ENCODE data around the gene TMEM203.

Gene TMEM203

GRCh38 chr9:137222190-137223077 is 17.0 kb upstream of the TMEM203 start, which contains the start of gene RNF208:
RNF208 (minus strand) TSS chr9:137222240; CDS start chr9:137221212, 1,028 bp downstream.
- DNase-seq (ENCODE audit: low read depth) = no peak
- TF ChIP-seq CTCF (IDR thresholded peaks at IDR 0.05; ENCODE audit: low read depth, low read length, missing control alignments) = no peak
- H3K4me3 ChIP-seq (ENCODE audit: low read depth, low read length) = peak within 1 kb of the TSS; percentile 86
- in situ Hi-C loops (cut with HindIII; ENCODE audit: low sequenced_read_pairs) = no loop called here

DNA sequence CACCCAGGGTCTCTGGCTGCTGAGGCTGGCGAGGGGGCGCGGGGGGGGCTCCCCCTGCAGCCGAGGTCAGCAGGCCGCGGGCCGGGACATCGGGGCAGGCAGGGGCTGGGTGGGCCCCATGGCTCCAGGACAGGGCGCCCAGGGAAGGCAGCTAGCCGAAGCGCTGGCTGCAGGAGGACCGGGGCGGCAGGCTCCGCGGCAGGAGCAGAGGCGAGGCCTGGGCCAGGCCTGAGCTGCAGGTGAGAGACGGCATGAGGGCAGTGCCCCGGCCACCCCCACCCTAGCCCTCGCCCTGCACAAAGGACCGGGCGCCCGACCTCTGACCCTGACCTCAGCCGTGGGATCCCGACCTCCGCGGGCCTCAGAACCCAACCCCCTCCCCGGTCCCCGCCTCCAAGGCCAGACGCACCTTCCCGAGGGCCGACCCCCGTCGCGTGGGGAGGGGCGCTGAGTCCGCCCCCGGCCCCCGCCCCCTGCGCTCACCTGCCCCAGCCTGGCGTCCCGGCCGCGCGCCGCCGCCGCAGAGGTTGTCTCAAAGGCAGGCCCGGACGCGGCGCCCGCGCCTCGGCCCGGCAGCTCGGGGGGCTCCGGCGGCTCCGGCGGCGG is 16.2 kb upstream of the TMEM203 start:
- in situ Hi-C loops (cut with HindIII; ENCODE audit: low sequenced_read_pairs) = no loop called here
- no peak for TF ChIP-seq CTCF (IDR thresholded peaks at IDR 0.05; ENCODE audit: low read depth, low read length, missing control alignments)
- H3K4me3 ChIP-seq (ENCODE audit: low read depth, low read length) = peak overlapping the region; percentile 23
- DNase-seq (ENCODE audit: low read depth) = no peak

- DNase-seq (ENCODE audit: low read depth) = no peak
- in situ Hi-C loops (cut with HindIII; ENCODE audit: low sequenced_read_pairs) = no loop called here
- H3K4me3 ChIP-seq (ENCODE audit: low read depth, low read length) = no peak overlapping the region
- TF ChIP-seq CTCF (IDR thresholded peaks at IDR 0.05; ENCODE audit: low read depth, low read length, missing control alignments) = no peak
Observed at GRCh38 chr9:137221095-137221505, 15.7 kb upstream of the TMEM203 start.

DNA sequence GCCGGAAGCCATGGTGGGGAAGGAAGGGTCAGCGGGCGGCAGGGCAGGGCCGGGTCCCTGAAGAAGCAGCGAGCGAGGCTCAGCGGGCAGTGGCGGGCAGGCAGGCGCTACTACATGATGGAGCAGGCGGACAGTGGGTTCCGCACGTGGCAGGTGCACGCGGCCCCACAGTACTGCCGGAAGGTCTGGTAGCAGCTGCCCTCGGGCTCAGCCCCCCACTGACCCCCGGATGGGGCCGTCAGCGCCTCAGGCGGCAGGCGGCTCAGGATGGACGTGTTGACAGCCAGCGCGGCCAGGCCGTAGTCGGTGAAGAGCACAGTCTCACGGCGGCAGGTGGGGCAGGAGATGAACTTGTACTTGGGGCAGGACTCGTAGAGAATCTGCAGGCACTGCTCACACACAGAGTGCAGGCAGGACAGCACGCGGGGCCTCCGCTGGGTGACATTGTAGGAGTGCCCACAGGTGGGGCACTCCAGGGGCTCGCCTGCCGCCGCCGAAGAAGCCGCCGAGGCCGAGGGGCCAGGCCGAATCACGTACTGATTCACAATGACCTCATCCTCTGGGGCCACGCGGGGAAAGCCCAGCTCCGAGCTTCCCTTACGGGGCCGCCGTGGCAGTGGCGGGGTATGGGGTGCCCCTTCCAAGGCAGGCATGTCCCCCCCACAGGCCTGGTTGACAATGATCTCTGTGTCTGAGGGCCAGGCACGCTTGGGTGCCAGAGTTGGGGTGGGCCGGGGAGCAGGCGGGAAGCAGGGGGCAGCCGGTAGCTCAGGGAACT is 15.1 kb upstream of the TMEM203 start:
- in situ Hi-C loops (cut with HindIII; ENCODE audit: low sequenced_read_pairs) = no loop called here
- no peak overlapping the region for H3K4me3 ChIP-seq (ENCODE audit: low read depth, low read length)
- TF ChIP-seq CTCF (IDR thresholded peaks at IDR 0.05; ENCODE audit: low read depth, low read length, missing control alignments) = no peak
- DNase-seq (ENCODE audit: low read depth) = no peak

- in situ Hi-C loops (cut with HindIII; ENCODE audit: low sequenced_read_pairs) = no loop called here
- no peak for DNase-seq (ENCODE audit: low read depth)
- no peak overlapping the region for H3K4me3 ChIP-seq (ENCODE audit: low read depth, low read length)
- no peak for TF ChIP-seq CTCF (IDR thresholded peaks at IDR 0.05; ENCODE audit: low read depth, low read length, missing control alignments)
Observed at GRCh38 chr9:137219757-137220316, 14.4 kb upstream of the TMEM203 start.

- H3K4me3 ChIP-seq (ENCODE audit: low read depth, low read length) = no peak overlapping the region
- in situ Hi-C loops (cut with HindIII; ENCODE audit: low sequenced_read_pairs) = no loop called here
- no peak for DNase-seq (ENCODE audit: low read depth)
- TF ChIP-seq CTCF (IDR thresholded peaks at IDR 0.05; ENCODE audit: low read depth, low read length, missing control alignments) = no peak
Observed at GRCh38 chr9:137218754-137219271, 13.4 kb upstream of the TMEM203 start.

Data from astrocyte of the cerebellum (primary cell).